ENCODE results near the gene MRPS27. TPM values are rescaled to one million over a fixed set of nuclear protein-coding genes. Genes with fewer than 3 reads are reported as not detected.

Gene MRPS27
- total and polyA plus RNA-seq, 9 of the 15 experiments (the other 6 are each of a cell fraction or from before 2014, with no cell fraction given), result 73.6 to 144 (median 106) TPM

GRCh38 chr5:72226950-72227349, 93.1 kb downstream of the MRPS27 start (continued):
- TF ChIP-seq CREB1 (IDR thresholded peaks at IDR 0.05), result no peak
- TF ChIP-seq CREB1 (CRISPR knock-in tag; IDR thresholded peaks at IDR 0.05), result no peak
- peak; percentile 82 for TF ChIP-seq SMARCA4 (IDR thresholded peaks at IDR 0.05)
- TF ChIP-seq BCLAF1 (IDR thresholded peaks at IDR 0.05; ENCODE audit: borderline replicate concordance in 1 of 2, control insufficient read depth in 1 of 2, low read depth in 2 of 2, low read length in 1 of 2), result no peak
- no peak for TF ChIP-seq ZNF316 (IDR thresholded peaks at IDR 0.05)
- TF ChIP-seq KDM2B (CRISPR knock-in tag; IDR thresholded peaks at IDR 0.05), result no peak
- TF ChIP-seq HDAC6 (IDR thresholded peaks at IDR 0.05; ENCODE audit: low read depth, low read length), result no peak
- no peak for TF ChIP-seq HNRNPK (IDR thresholded peaks at IDR 0.05; ENCODE audit: low read depth, low read length, poor library complexity, severe bottlenecking)
- no peak for TF ChIP-seq TCFL5 (CRISPR knock-in tag; conservative IDR thresholded peaks at IDR 0.05)
- 0 out of 2 replicates have a peak, but pooled peaks have one; percentile 23 for TF ChIP-seq CREB3 (tag; conservative IDR thresholded peaks at IDR 0.05; ENCODE audit: low read depth)
- TF ChIP-seq ZNF707 (CRISPR knock-in tag; conservative IDR thresholded peaks at IDR 0.05), result no peak
- no peak for TF ChIP-seq ZFP91 (CRISPR knock-in tag; IDR thresholded peaks at IDR 0.05)
- TF ChIP-seq ZNF232 (CRISPR knock-in tag; IDR thresholded peaks at IDR 0.05), result no peak
